A549 (cell line): ENCODE measurements around the gene PLD3.

Source experiments
- CBX2 ChIP-seq: fragments of 200-600 bp; sonication (generic); IDR thresholded peaks from 2 replicates; pipeline ENCODE4 v1.6.1; 2016; ENCODE audit warnings: low read depth, mild to moderate bottlenecking, borderline replicate concordance
- E2F6 ChIP-seq: IDR thresholded peaks from 2 replicates; pipeline ENCODE4 v1.6.1; 2012; ENCODE audit warnings: low read depth, borderline replicate concordance
- EHF ChIP-seq: fragments of 250-450 bp; sonication (Bioruptor Pico); IDR thresholded peaks from 2 replicates; pipeline ENCODE4 v1.5.0; 2020; ENCODE audit warnings: mild to moderate bottlenecking
- EP300 ChIP-seq, 2 experiments: fragments of >200 bp; sonication (Bioruptor Twin); formaldehyde crosslinking; IDR thresholded peaks; 2 replicates in 1 of 2; 3 replicates in 1 of 2; pipeline ENCODE4 v1.6.1; 2016 to 2017
- HDAC2 ChIP-seq: fragments of 200-600 bp; sonication (generic); IDR thresholded peaks from 2 replicates; pipeline ENCODE4 v1.6.1; 2016
- JUN ChIP-seq, 2 experiments: fragments of >200 bp; sonication (Bioruptor Twin); formaldehyde crosslinking; IDR thresholded peaks; 2 replicates in 1 of 2; 3 replicates in 1 of 2; pipeline ENCODE4 v1.6.1; 2016 to 2017
- KDM1A ChIP-seq: fragments of 200-600 bp; sonication (generic); IDR thresholded peaks from 2 replicates; pipeline ENCODE4 v1.6.1; 2016; ENCODE audit warnings: low read depth, mild to moderate bottlenecking
- POLR2A ChIP-seq: IDR thresholded peaks from 2 replicates; pipeline ENCODE4 v1.6.1; 2012; ENCODE audit warnings: mild to moderate bottlenecking, low read length
- RNF2 ChIP-seq: fragments of 200-600 bp; sonication (generic); IDR thresholded peaks from 2 replicates; pipeline ENCODE4 v1.6.1; 2016; ENCODE audit warnings: low read depth, mild to moderate bottlenecking, antibody characterized with exemption, moderate library complexity, borderline replicate concordance
- TF ChIP-seq, protein P1 (sequence below): fragments of 450-650 bp; IDR thresholded peaks from 2 replicates; pipeline ENCODE4 v1.6.1; 2014; ENCODE audit warnings: antibody characterized with exemption
- TF ChIP-seq, protein P2 (sequence below): fragments of >200 bp; sonication (Bioruptor Twin); formaldehyde crosslinking; IDR thresholded peaks from 3 replicates; pipeline ENCODE4 v1.5.1; 2016
- TF ChIP-seq, protein P3 (sequence below): IDR thresholded peaks from 2 replicates; pipeline ENCODE4 v1.6.1; 2012
- TF ChIP-seq, protein P4 (sequence below): fragments of 200-600 bp; sonication (generic); IDR thresholded peaks from 2 replicates; pipeline ENCODE4 v1.6.1; 2016; ENCODE audit warnings: antibody characterized with exemption, mild to moderate bottlenecking, moderate library complexity

- TF ChIP-seq CBX2 (no peak), POLR2A (no peak), HDAC2 (no peak), KDM1A (peak; percentile 71), EHF (CRISPR knock-in tag) (no peak), E2F6 (no peak), EP300 (IDR thresholded peaks at IDR 0.05) (no peak), JUN (IDR thresholded peaks at IDR 0.05) (no peak), RNF2 (no peak)
- TF ChIP-seq, protein P1, sequence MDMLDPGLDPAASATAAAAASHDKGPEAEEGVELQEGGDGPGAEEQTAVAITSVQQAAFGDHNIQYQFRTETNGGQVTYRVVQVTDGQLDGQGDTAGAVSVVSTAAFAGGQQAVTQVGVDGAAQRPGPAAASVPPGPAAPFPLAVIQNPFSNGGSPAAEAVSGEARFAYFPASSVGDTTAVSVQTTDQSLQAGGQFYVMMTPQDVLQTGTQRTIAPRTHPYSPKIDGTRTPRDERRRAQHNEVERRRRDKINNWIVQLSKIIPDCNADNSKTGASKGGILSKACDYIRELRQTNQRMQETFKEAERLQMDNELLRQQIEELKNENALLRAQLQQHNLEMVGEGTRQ, result no peak
- TF ChIP-seq, protein P2, sequence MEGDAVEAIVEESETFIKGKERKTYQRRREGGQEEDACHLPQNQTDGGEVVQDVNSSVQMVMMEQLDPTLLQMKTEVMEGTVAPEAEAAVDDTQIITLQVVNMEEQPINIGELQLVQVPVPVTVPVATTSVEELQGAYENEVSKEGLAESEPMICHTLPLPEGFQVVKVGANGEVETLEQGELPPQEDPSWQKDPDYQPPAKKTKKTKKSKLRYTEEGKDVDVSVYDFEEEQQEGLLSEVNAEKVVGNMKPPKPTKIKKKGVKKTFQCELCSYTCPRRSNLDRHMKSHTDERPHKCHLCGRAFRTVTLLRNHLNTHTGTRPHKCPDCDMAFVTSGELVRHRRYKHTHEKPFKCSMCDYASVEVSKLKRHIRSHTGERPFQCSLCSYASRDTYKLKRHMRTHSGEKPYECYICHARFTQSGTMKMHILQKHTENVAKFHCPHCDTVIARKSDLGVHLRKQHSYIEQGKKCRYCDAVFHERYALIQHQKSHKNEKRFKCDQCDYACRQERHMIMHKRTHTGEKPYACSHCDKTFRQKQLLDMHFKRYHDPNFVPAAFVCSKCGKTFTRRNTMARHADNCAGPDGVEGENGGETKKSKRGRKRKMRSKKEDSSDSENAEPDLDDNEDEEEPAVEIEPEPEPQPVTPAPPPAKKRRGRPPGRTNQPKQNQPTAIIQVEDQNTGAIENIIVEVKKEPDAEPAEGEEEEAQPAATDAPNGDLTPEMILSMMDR, result no peak
- TF ChIP-seq, protein P3, sequence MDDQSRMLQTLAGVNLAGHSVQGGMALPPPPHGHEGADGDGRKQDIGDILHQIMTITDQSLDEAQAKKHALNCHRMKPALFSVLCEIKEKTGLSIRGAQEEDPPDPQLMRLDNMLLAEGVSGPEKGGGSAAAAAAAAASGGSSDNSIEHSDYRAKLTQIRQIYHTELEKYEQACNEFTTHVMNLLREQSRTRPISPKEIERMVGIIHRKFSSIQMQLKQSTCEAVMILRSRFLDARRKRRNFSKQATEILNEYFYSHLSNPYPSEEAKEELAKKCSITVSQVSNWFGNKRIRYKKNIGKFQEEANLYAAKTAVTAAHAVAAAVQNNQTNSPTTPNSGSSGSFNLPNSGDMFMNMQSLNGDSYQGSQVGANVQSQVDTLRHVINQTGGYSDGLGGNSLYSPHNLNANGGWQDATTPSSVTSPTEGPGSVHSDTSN, result no peak
- TF ChIP-seq, protein P4, sequence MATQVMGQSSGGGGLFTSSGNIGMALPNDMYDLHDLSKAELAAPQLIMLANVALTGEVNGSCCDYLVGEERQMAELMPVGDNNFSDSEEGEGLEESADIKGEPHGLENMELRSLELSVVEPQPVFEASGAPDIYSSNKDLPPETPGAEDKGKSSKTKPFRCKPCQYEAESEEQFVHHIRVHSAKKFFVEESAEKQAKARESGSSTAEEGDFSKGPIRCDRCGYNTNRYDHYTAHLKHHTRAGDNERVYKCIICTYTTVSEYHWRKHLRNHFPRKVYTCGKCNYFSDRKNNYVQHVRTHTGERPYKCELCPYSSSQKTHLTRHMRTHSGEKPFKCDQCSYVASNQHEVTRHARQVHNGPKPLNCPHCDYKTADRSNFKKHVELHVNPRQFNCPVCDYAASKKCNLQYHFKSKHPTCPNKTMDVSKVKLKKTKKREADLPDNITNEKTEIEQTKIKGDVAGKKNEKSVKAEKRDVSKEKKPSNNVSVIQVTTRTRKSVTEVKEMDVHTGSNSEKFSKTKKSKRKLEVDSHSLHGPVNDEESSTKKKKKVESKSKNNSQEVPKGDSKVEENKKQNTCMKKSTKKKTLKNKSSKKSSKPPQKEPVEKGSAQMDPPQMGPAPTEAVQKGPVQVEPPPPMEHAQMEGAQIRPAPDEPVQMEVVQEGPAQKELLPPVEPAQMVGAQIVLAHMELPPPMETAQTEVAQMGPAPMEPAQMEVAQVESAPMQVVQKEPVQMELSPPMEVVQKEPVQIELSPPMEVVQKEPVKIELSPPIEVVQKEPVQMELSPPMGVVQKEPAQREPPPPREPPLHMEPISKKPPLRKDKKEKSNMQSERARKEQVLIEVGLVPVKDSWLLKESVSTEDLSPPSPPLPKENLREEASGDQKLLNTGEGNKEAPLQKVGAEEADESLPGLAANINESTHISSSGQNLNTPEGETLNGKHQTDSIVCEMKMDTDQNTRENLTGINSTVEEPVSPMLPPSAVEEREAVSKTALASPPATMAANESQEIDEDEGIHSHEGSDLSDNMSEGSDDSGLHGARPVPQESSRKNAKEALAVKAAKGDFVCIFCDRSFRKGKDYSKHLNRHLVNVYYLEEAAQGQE, result no peak
Measured at GRCh38 chr19:40412866-40413265, 64.4 kb downstream of the PLD3 start.
